PFSK-1 (cell line): ENCODE measurements around the gene GFM2.

Source experiments
- POLR2AphosphoS5 ChIP-seq: IDR thresholded peaks from 2 replicates; pipeline ENCODE4 v1.6.1; 2012; ENCODE audit warnings: low read depth, mild to moderate bottlenecking, control low read depth, low read length, moderate library complexity
- REST ChIP-seq, 2 experiments: IDR thresholded peaks; 2 replicates each; pipeline versions ENCODE4 v1.6.1 to v1.8.0; 2011 to 2012; ENCODE audit warnings: low read depth in 2 of 2, low read length in 2 of 2, control low read depth in 1 of 2, inconsistent platforms in 1 of 2, mild to moderate bottlenecking in 1 of 2, moderate library complexity in 1 of 2; ENCODE audit not compliant: insufficient read depth in 1 of 2
- SIN3A ChIP-seq: IDR thresholded peaks from 2 replicates; pipeline ENCODE4 v1.6.1; 2012; ENCODE audit warnings: mild to moderate bottlenecking, low read length, moderate library complexity, borderline replicate concordance; ENCODE audit not compliant: insufficient read depth

- TF ChIP-seq POLR2AphosphoS5 (no peak), REST (IDR thresholded peaks at IDR 0.05; ENCODE audit: insufficient read depth in 1 of 2, low read depth in 2 of 2, low read length in 2 of 2) (no peak), SIN3A (no peak)
Measured at GRCh38 chr5:74798977-74799911, 32.3 kb upstream of the GFM2 start.
